Measurements from ENCODE around the gene PIM1.

PIM1 gene

GRCh38 chr6:37138856-37139229, 31.1 kb upstream of the PIM1 start:
- DNase-seq, result no peak

GRCh38 chr6:37139230-37139962, 30.6 kb upstream of the PIM1 start:
- no peak for DNase-seq

DNA sequence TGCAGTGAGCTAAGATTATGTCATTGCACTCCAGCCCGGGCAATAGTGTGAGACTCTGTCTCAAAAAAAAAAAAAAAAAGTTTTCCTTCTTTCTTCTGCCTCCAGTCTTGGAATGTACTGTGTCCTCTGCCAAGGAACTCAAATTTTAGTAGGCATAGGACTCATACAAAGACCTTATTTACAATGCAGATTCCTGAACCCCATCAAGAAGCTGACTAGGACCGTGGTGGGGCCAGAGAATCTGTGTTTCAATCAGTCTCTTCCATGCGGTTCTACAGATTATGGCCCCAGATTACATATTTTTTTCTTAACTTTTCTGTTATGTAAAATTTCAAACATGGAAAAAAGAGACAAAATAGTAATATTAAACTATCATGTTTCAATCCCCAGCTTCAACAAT, 29.8 kb upstream of the PIM1 start:
- no peak for DNase-seq

DNA sequence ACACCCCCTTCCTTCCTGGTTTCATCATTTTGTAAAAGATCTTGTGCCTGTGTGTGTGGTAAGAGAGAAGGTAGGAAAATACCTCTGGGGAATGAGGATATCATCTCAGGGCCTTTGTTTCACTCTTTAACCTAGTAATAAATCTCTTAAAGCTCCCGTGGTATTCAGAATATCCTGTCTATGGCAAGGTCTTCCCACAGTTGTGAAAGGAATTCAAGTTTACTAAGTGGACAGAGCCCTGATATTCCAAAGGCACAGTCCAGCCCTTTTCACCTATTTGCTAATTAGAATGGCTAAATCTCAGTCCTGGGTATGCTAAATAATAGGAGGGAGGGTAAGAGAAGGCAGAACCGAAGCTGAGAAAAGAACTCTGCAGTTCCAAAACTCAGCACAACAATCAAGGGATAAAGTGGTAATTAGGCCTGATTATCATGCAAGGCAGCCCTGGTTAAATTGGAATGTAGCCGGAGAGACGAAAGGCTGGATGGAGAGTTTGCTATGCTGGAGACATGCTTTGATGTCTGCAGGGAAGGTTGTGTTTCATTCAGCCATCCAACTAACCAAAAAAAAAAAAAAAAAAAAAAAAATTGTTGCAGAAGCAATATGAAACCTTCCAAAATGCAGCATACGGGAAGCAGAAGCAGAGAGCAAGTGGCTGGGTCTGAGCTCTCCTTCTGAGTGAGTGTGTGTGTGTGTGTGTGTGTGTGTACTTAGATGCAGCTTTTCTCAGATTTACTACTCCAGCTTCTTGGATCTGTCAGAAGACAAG, 28.5 kb upstream of the PIM1 start:
- peak; percentile 78 for DNase-seq

DNA sequence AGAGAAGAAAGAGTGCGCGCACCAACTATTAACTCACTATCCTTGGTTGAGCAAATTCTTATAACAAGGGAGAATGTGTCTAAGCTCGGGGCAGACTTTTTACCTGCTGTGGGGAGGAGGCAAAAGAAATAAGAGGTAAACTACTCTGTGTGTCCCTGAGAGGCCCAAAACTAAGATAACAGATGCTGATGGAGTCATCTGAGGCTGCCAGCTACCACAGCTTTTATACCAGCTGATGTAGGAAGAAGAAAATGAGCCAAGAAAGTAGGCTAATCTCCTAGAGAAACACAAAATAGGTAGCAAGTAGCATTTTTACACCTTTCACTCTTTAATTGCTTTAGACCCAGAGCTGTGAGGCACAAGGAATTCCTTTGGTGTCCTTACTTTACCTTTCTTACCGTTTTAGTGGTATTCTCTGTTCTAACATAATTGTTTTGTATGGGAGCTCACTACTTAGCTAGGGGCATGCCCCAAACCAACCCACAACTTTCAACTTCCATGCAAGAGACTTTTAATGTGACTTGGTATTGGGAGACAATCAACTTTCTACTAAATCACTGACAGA, 27.8 kb upstream of the PIM1 start:
- DNase-seq, result no peak

DNA sequence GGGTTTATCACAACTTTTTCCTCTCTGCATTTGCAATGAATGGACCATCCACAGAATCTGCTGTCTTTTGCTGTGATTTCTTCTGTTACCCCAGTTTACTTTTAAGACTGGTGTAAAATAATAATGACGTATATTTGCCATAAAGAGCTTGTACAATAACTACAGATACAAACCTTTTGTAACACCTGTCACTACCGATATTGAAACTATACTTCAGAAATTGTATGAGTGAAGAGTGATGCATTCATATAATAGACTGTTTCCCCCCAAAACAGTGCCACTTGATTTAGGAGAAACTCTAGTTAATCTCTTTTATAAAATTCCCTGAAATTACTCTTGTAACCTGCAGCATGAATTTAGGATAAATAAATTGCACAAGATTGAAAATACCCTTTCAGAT, 26.4 kb upstream of the PIM1 start:
- no peak for DNase-seq

DNA sequence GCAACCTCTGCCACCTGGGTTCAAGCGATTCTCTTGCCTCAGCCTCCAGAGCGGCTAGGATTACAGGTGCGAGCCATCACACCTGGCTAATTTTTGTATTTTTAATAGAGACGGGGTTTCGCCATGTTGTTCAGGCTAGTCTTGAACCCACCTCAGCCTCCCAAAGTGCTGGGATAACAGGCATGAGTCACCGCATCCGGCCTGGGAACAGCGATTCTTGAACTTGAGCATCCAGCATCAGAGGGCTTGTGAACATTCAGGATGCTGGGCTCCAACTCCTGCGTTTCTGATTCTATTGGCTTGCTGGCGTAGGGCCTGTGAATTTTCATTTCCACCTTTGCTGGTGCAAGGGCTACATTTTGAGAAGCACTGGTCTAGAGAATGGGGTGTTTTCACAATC, 24.5 kb upstream of the PIM1 start:
- no peak for DNase-seq

- DNase-seq, result no peak
Observed at GRCh38 chr6:37146735-37147157, 23.2 kb upstream of the PIM1 start.

DNA sequence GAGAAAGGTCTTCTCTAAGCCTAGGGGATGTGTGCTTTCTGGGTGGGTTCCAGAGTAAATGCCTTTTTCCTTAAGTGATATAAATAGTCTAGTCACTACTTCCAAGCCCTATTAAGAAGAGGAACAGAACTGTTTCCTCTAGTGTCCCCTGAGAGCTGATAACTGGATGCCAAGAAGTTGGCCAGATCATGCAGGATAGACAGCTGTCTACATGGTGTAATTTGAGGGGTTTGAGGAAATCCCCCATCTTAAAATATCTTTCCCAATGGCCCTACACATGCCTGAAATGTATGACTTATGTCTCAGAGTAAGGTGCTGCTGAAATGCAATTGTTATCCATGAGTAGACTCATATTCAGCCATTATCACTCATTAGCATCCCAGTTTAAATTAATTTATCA, 20.2 kb upstream of the PIM1 start:
- no peak for DNase-seq

GRCh38 chr6:37150314-37150713, 19.6 kb upstream of the PIM1 start:
- DNase-seq, result no peak

GRCh38 chr6:37155394-37156312, 14.3 kb upstream of the PIM1 start:
- DNase-seq, result no peak

- no peak for DNase-seq
Observed at GRCh38 chr6:37158508-37158907, 11.4 kb upstream of the PIM1 start.

- DNase-seq, result no peak
Observed at GRCh38 chr6:37160922-37161778, 8.8 kb upstream of the PIM1 start.

DNA sequence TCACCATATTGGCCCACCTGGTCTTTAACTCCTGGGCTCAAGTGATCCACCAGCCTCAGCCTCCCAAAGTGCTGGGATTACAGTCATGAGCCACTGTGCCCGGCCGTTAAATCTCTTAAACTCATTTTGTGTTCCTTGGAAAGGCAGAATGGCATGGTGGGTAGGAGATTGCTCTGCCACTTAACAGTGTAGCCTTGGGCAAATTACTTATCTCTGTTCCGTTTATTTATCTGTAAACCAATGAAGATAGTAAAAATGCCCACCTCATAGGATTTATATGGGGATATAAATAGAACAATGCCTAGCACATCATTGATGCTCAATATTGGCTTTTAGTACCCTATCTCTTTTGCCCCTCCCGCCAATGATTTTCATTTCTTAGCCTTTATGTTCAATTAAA, 7.2 kb upstream of the PIM1 start:
- DNase-seq, result no peak

DNA sequence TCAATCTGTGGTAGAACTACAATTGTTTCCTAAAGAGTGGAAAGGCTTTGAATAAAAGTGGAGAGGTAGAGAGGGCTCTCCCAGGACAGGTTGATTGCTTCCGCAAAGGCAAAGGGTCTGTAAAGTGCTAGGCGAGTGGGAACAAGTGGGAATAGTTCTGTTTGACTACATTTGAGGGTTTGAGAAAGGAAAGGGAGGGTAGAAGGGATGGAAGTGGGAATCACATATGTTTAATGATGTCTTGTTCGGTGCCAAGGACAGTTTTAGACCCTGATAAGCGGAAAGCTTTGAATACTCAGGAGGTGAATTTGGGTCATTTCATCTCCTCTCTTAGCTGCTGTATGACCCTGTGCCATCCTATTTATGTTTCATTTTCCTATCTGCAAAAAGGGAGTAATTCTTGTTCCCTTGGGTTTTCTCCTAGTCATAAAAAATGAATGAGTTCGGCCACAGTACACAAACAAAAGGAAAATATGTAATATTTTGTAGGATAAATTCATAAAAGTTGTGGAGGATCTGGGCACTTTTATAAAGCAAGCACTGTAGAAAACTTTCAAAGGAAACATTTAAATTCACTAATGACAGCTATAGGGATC, 1.7 kb upstream of the PIM1 start:
- DNase-seq, result peak; percentile 60

DNA sequence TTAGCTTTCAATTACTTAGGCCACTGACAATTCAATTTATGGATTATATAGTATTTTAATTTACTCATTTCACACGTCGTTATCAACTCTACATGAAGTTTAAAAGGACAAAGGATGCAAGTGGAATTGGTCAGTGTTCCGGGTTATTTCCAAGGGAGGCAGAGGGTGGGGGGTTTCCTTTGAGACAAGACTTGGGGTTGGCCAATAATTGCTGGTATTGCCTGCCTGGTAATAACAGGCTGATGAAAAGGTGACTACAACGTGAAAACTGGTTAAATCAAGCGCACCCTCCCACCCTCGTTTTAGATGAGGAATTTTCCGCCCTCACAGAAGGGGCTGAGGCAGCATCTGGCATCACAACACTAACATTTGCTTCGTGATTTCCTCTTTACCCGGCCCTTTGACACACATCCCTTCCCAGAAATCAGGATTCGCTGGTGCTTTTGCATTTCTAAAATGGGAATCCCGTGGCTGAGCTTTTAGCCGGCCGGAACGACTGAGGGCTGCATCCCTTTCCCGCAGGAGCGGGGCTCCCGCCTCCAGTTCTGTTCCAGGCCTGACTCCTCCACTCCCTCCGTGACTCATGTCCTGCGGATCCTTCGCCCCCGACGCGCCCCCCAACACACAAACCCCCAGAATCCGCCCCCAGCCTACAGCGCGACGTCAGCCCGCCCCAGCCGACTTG, 999 bp upstream of the PIM1 start:
- DNase-seq, result no peak

- peak; percentile 85 for DNase-seq
Observed at GRCh38 chr6:37170273-37171200, 585 bp downstream of the PIM1 start.

DNA sequence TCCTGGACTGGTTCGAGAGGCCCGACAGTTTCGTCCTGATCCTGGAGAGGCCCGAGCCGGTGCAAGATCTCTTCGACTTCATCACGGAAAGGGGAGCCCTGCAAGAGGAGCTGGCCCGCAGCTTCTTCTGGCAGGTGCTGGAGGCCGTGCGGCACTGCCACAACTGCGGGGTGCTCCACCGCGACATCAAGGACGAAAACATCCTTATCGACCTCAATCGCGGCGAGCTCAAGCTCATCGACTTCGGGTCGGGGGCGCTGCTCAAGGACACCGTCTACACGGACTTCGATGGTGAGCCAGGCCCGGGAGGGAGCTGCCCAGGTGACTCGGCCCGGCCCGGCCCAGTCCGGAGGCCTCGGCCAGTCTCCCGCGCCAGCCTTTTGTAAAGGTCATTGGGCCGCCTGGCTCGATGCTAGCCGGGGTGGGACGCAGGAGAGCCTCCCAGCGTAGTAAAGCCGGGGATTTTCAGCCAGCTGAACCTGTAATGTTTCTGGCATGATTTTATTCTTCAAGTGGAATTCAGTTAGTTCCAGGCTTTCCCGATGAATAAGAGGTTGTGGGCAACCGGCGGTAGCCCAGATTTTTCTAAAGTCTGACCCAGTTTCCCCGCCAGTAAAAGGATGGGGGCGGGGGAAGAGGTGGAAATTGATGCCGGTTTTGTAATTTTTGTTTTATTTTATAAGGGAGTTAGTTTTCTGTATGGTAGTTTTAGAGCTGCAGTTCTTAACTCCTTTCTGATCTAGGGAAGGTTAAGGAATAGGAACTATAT, 1.4 kb downstream of the PIM1 start:
- peak; percentile 71 for DNase-seq
